Activated CD4-positive, alpha-beta T cell treated with anti-CD3 and anti-CD28 coated beads, Interleukin-2, amount 50 U/mL, for 4 hours (primary cell): ENCODE data around the gene TMPRSS4.

ENCODE experiments used
- DNase-seq, 2 experiments: peaks; one replicate each; pipeline ENCODE4 v3.0.0-alpha.2; 2020

The TMPRSS4 gene

GRCh38 chr11:118106789-118107335, 30.0 kb downstream of the TMPRSS4 start:
- DNase-seq, result no peak

- DNase-seq, result no peak
Measured at GRCh38 chr11:118108513-118108912, 31.6 kb downstream of the TMPRSS4 start.

DNA sequence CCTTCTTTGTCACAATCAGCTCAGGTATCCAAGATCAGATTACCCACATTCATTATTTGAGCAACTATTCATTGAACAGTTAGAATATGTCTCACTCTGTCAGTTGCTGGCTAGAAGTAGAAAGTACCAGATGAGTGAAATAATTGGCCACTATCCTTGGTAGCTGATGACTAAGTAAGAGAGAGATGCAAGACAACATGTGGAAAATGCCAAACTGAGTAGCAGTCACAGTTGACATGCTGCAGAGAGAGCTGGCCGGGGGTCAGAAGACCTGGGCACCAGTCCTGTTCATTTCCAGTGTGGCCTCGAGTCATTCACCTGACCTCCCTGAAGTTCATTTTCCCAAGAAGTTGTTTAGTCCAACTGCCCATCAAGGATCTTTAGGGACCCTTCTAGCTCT, 32.4 kb downstream of the TMPRSS4 start:
- DNase-seq, result no peak

DNA sequence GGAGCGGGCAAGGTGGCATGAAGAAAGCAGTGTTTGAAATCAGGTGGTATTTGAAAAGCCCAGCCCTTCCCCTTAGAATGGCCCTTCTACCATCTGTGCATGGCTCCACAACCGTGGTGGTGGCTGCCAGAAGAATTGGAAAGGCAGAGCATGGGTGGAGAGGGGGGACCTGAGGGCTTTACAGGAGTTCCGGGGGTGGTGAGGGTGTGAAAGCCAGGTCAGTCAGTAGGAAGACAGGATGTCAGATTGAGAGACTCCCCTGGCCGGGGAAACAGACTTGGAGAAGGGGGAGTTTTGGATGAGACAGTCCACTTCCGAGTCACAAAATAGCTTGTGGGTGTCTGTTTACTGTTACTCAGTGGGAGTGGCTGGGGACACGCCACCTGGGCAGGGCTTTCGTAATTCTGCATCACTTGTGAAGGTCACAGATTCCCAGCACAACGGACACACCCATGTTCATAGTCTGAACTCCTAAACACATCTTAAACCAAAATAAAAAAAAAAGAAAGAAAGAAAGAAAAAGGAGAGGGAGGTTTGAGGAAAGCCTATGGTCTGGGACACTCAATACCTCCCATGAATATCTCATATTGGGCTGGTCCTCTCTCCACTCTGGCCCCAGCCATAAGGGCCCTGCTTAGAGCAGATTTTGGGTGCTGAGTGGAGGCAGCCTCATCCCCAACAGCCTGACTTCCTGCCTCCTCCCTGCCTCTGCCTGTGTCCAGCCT, 34.3 kb downstream of the TMPRSS4 start:
- no peak for DNase-seq

DNA sequence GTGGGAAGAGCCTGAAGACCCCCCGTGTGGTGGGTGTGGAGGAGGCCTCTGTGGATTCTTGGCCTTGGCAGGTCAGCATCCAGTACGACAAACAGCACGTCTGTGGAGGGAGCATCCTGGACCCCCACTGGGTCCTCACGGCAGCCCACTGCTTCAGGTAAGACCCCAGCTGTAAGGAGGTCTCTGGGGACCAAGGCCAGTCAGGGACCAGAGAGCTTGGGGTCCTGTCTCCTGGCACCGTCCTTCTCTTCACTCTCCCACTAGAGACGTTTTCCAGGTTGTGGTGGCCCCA, 34.8 kb downstream of the TMPRSS4 start:
- DNase-seq, result no peak

- DNase-seq, result no peak
Measured at GRCh38 chr11:118112711-118113430, 36.0 kb downstream of the TMPRSS4 start.

DNA sequence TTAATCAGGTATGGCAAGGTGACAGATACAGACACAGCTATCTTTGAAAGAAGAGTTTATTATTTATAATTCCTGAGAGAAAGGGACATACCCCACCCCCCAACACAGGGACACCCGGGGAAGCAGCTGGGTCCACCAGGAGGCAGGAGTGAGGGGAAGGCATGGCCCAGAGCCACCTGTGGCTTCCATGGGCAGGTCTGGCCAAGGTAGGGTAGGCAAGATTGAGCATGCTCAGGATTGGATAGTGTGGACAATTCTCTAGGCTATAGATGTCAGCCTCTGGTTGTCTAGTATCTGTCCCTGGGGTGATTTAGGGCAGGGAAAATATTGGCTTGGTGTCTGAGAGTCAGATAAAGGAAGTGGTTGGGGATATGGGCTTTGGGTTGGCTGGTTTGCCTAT, 37.4 kb downstream of the TMPRSS4 start:
- no peak for DNase-seq

- DNase-seq, result no peak
Measured at GRCh38 chr11:118115048-118115447, 38.2 kb downstream of the TMPRSS4 start.

DNA sequence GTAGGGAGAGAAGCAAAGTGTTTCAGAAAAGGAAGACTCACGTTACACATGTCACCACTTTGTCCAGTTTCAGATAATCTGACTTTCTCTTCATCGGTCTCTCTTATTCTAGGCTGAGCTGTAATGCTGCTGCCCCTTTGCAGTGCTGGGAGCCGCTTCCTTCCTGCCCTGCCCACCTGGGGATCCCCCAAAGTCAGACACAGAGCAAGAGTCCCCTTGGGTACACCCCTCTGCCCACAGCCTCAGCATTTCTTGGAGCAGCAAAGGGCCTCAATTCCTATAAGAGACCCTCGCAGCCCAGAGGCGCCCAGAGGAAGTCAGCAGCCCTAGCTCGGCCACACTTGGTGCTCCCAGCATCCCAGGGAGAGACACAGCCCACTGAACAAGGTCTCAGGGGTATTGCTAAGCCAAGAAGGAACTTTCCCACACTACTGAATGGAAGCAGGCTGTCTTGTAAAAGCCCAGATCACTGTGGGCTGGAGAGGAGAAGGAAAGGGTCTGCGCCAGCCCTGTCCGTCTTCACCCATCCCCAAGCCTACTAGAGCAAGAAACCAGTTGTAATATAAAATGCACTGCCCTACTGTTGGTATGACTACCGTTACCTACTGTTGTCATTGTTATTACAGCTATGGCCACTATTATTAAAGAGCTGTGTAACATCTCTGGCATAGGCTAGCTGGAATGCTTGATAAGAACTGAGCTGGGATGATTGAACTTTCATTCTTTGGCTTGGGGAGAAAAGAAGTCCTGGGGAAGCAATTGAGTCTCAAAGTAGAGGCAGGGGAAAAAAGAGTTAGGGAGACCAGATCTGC, 41.1 kb downstream of the TMPRSS4 start:
- no peak for DNase-seq

GRCh38 chr11:118120793-118121192, 43.9 kb downstream of the TMPRSS4 start:
- no peak for DNase-seq

DNA sequence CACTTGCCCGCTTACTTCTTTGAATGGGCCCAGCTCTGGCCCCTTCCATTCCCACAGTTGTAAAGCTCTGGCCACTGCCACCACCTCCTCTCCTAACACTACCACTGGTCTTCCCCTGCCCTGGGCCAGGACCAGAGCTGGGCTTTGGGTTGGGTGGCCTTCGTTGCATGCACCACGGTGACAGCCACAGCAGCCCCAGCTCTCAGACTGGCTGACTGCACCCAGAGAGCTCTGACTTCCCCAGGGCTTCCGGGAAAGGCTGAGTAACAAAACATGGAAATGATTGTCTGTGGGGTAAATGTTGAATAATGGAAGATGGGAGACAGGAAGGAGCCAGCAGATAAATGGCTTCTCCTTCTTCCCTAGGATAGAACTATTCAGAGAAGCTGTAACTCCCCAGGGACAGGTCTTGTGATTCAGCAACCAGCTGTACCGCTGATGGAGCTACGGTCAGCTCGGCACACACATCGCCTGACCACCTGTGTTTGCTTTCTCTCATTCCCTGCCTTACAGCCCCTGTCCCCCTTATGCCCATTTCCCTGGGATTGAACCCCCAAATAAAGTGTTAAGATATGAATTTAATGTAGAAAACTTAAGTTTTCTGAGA, 48.2 kb downstream of the TMPRSS4 start:
- DNase-seq, result no peak

DNA sequence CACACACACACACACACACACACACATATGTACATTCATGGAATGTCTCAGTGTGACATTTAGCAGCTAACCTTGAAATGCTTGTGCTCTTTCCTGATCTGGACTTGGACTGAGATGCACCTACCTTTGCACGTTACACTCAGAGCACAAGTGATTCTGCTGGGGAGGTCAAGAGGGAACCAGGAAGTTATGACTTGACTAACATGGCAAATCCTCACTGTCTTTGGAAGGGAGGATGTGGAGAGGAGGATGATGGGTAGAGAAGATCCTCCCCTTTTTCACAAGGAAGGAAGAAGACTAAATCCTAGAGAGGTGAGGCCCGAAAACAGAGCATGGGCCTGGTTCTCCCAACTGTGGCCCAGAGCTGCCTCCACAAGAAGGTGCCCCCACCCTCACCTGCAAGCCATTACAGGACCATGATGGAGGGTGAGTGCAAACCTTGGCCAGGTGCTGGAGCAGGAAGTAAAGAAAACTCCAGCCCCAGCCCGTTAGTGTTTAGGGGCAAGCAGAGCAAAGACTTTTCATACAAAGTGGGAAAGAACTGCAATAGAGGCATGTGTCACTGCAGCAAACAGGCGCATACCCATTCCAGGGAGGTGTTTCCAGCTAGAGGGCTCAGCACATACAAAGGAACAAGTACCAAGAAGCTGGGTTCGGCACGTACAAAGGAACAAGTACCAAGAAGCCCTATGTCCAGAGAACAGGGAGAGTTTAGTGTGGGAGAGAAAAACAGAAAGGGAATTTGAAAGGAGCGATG, 49.4 kb downstream of the TMPRSS4 start:
- DNase-seq, result no peak

DNA sequence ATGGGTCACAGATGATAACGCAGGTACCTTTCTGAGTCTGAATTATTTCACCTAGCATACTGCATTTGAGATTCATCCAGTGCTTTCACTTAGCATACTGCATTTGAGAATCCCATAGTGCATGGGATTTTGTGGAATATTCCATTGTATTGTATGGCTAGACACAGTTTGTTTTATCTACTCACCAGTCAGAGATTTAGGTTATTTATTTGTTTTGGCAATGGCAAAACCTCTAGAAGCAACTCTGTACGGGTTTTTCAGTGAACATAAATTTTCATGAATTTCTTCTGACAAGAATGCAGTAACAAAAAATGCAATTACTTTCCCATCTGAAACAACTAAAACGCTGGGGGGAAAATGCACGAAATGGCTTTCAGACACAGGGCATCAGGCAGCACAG, 51.4 kb downstream of the TMPRSS4 start:
- no peak for DNase-seq

DNA sequence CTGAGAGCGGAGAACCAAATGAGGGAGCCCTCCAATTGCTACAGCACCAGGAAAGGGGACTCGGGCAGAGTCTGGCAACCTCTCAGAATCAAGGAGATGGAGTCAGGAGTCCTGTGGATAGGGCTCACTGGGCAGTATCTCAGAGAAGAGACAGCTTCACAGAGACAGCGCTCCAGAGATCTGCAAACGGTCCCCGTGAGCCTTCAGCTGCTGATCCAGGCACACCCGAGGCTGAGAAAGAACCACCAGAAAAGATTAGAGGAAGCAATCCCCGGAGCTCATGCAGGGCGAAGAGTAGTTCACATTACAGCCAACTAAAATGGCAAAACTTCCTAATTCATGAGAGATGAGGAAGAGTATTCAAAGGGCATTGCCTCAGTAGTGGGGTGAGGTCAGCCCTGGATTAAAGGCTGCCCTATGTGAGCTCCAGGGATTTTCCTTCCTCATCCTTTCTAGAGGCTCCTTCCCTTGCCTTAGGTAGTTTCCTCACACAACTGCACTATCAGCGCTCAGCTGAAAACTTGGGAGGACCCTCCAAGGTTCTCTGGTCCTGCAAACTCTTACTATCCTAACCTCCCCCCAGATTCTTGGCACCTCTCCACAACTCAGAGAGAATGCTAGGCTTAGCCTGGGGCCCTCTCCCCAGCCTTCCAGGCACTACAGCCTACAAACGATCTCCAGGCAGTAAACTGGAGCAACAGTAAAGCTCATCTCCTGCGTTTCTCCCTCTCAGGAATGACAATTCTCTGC, 52.0 kb downstream of the TMPRSS4 start:
- DNase-seq, result no peak

GRCh38 chr11:118129471-118130172, 52.7 kb downstream of the TMPRSS4 start:
- DNase-seq, result no peak

GRCh38 chr11:118132385-118133151, 55.7 kb downstream of the TMPRSS4 start:
- DNase-seq, result no peak

DNA sequence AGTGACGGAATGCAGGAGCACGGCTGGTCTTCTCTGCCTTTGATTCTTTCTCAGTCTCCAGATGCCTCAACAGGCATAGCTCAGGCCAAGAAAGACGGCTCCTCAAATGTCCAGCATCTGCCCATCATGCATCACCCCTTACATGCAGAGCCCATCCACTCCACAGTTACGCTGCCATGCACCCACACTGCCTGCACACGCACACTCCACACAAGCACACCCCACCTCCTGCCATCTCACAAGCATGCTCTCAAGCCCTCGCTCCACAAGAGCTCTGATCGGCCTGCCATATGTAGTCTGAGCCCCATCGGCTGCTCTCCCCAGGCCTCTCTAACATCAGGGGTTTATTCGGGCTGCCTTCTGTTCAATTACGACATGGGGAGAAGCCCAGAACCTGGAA, 56.9 kb downstream of the TMPRSS4 start:
- DNase-seq, result no peak

- no peak for DNase-seq
Measured at GRCh38 chr11:118135051-118135795, 58.3 kb downstream of the TMPRSS4 start.

- DNase-seq, result no peak
Measured at GRCh38 chr11:118135796-118136165, 58.9 kb downstream of the TMPRSS4 start.

DNA sequence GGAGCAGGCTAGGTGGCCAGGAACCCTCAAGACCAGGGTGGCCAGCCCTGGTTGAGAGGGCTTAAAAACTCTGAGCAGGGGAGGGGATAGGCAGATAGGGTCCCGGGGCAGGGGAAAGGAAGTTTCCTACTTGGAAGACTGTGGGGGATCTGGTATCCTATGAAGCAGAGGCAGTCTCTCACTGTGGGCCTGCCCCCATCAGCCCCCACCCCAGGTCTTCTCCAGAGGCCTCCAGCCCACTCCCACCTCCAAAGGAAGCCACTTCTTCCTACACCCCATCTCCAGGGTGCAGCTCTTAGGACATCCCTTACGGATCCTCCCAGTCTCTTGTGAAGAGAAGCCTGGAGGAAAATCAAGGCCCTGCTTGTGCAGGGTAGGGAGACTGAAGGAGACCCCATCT, 59.5 kb downstream of the TMPRSS4 start:
- no peak for DNase-seq
